Ovary (tissue), 9 donors: ENCODE data around the gene SIX3. TPM values are rescaled to one million over a fixed set of nuclear protein-coding genes. Genes with fewer than 3 reads are reported as not detected.

Source experiments
- DNase-seq, 5 donors: peaks; one replicate each; pipeline ENCODE4 v3.0.0-alpha.2; 2019 to 2020
- H3K27ac ChIP-seq, 2 donors: fragments of 200-600 bp; one replicate each; pipeline versions ENCODE4 v1.5.1 to v1.8.0; 2019 to 2022
- H3K27me3 ChIP-seq: fragments of 200-600 bp; one replicate; pipeline ENCODE4 v1.8.0; 2022
- H3K36me3 ChIP-seq: fragments of 200-600 bp; sonication (generic); one replicate; pipeline ENCODE4 v1.5.1; 2019
- H3K4me1 ChIP-seq: one replicate; pipeline ENCODE4 v1.8.1; 2013; ENCODE audit warnings: mild to moderate bottlenecking, moderate library complexity; ENCODE audit not compliant: insufficient read depth
- H3K4me3 ChIP-seq: fragments of 200-600 bp; sonication (generic); one replicate; pipeline ENCODE4 v1.5.1; 2017
- H3K9me3 ChIP-seq, 2 donors: fragments of 200-600 bp in 1 of 2; sonication (generic) in 1 of 2; one replicate each; pipeline versions ENCODE4 v1.5.1 to v1.8.1; 2013 to 2019; ENCODE audit warnings: mild to moderate bottlenecking in 1 of 2, moderate library complexity in 1 of 2
- CTCF ChIP-seq, 3 donors: fragments of 450-650 bp in 2 of 3; fragments of 200-600 bp in 1 of 3; IDR thresholded peaks; one replicate each; pipeline versions ENCODE4 v1.5.1 to v1.8.0; 2016 to 2022; ENCODE audit warnings: antibody characterized with exemption in 3 of 3, mild to moderate bottlenecking in 1 of 3
- EP300 ChIP-seq: sonication (generic); formaldehyde crosslinking; IDR thresholded peaks from one replicate; pipeline ENCODE4 v1.6.1; 2017; ENCODE audit warnings: antibody characterized with exemption
- POLR2A ChIP-seq: fragments of 450-650 bp; IDR thresholded peaks from one replicate; pipeline ENCODE4 v1.6.1; 2017; ENCODE audit warnings: antibody characterized with exemption, mild to moderate bottlenecking, moderate library complexity
- WGBS, 3 donors: extraction: QIAGEN DNeasy Blood & Tissue Kit in 1 of 3; methylation state at CpG; one replicate each; pipeline versions ENCODE4 v1.1.5 to v1.1.7; 2013 to 2017; 5-methylcytosine and 5-hydroxymethylcytosine counted together
- intact Hi-C, 4 donors: fragments of 100-400 bp; cut with DNase I; formaldehyde crosslinking; loops; one replicate each; pipeline versions ENCODE4 v1.11.0 to v1.15.1; 2022 to 2023
- polyA plus RNA-seq, 2 donors: library from polyadenylated mRNA; stranded (reverse); fragments of 200-250 nt in 1 of 2; fragments of 350-450 nt in 1 of 2; fragmentation: Illumina TruSeq in 1 of 2; extraction: RNeasy Lipid Tissue Mini Kit (QIAGEN cat#74804) in 1 of 2; gene quantifications; one replicate each; pipeline ENCODE4 v1.2.3, GENCODE V29; 2013 to 2014
- total RNA-seq, 7 donors: library from RNA; depleted of rRNA in 2 of 7; stranded (reverse); fragments of >200 nt in 2 of 7; fragmentation: NEBNext Ultra II Directional in 3 of 7; extraction: Animal tissue kit (Norgen Biotek cat#: 25700) in 3 of 7; gene quantifications; one replicate each; pipeline versions ENCODE4 v1.1.0 to v1.2.4, GENCODE V29; 2016 to 2023
- donor health status: DM: no; HTN: no; CAD: no; lungs with moderate emphysema.
- donor health status: DM: no; HTN: no; CAD: no.
- donor health status: Bipolar disorder and iron deficiency.
- donor health status: DM: yes; HTN: yes; CAD: no.
- donor health status: DM: no; HTN: no; CAD: no.
- donor health status: DM: yes; HTN: yes; CAD: no.

SIX3 gene
- total and polyA plus RNA-seq, 9 donors: not detected

GRCh38 chr2:44947028-44947375, 5.5 kb downstream of the SIX3 start:
- Histone ChIP-seq H3K4me3 (no peak overlapping the region), H3K27me3 (no peaks in the 10 kb centered on the region), H3K36me3 (no peaks in the 10 kb centered on the region), H3K4me1 (peaks cover 4% of the 10 kb centered on the region), H3K27ac (no peak overlapping the region), H3K9me3 (no peaks in the 10 kb centered on the region)
- TF ChIP-seq EP300 (no peak), POLR2A (no peak), CTCF (IDR thresholded peaks at IDR 0.05) (no peak)
- intact Hi-C loops: loop anchor here in 1 of 4 donors (10.0 kb wide), 1 partner anchor 902 kb away; no protein-coding TSS in a partner anchor
- 79 to 84% (median 80%) methylated on average over 5 of the region's 5 CpGs for WGBS, 3 donors
- DNase-seq: no peak

DNA sequence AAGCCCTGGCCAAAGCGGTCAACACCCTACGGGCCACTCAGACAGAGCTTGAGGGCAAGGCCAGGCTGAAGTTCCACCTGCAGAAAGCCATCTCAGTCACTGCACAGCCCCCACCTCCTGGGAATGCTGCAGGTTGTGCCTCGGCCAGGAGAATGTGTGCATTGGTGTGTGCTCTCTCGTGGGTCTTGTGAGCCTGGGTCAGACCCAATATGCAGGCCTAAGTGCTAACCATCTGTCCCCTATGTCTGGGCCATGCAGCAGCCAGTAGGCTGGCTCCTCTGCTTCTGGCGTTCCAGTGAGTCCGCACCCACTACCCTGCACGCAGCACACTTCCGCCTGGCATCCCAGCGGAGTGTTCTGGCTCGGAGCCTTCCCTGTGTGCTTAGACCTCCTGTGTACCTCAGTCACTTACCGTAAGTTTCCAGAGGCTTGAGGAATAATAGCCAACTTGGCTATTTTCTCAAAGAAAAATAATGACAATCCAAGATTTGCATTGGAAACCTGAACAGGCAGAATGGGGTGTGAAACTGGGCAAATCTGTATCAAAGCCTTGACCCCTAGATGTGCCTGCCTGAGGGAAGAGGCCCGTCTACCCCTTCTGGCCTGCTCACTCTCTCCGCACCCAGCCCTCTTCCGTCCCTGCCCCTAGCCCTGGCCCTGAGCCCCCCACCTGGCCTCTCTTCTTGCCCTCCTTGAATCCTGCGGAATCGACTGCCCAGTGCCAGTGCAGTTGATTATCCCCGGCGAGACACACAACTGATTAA, 7.2 kb downstream of the SIX3 start:
- intact Hi-C loops: loop anchor here in 1 of 4 donors (10.0 kb wide), 1 partner anchor 904 kb away; no protein-coding TSS in a partner anchor
- H3K36me3 ChIP-seq: no peaks in the 10 kb centered on the region
- no peaks in the 10 kb centered on the region for H3K9me3 ChIP-seq
- no peak overlapping the region for H3K27ac ChIP-seq
- TF ChIP-seq CTCF (IDR thresholded peaks at IDR 0.05): no peak
- no peak for TF ChIP-seq POLR2A
- TF ChIP-seq EP300: no peak
- WGBS, 3 donors: 63 to 70% (median 66%) methylated on average over 18 of the region's 18 CpGs
- no peak for DNase-seq
- no peak overlapping the region for H3K4me3 ChIP-seq
- H3K4me1 ChIP-seq: peaks cover 8% of the 10 kb centered on the region
- no peaks in the 10 kb centered on the region for H3K27me3 ChIP-seq

DNA sequence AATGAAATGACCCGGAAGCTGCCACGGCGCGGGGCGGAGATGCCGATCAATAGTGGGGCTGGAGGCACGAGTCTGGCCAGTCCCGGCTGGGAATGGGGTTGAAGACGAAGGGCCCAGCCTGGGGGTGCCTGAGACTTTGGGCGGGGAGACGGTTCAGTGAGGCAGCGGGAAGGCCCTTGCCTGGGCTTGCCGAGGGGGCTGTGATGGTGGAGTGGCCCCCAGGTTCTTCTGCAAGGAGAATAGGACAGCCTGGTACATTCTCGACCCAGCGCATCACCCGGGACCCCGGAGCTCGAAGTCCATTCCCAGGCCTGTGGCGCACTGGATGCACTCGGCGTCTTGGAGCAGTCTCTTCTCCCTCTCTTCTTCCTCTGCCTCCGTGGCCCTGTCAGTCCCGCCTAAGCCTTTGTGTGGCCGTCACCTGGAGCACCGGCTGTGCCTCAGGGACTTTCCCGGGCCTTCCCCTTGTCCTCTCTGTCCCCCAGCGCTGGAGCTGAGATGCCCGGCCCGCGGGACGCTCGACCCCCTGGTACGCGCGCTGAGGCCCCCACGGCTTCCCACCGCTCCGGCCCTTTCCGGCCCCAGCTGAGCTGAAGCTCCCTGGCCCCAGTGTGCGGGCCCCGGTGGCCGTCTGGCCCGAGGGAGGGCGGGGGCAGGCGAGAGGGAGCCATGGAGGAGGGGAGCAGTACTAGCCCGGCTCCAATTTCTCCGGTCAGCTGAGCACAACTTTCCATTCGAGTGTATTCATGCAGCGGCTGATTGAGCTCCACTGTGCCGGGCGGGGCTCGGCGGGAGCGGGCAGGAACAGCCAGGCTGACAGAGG, 8.0 kb downstream of the SIX3 start:
- TF ChIP-seq POLR2A (no peak), CTCF (IDR thresholded peaks at IDR 0.05) (no peak), EP300 (no peak)
- no peak overlapping the region for H3K27ac ChIP-seq
- DNase-seq: no peak
- no peak overlapping the region for H3K4me3 ChIP-seq
- no peaks in the 10 kb centered on the region for H3K9me3 ChIP-seq
- intact Hi-C loops: loop anchor here in 3 of 4 donors (10.0 kb wide), 3 partner anchors 465 to 905 kb away; no protein-coding TSS in a partner anchor
- peaks cover 7% of the 10 kb centered on the region for H3K4me1 ChIP-seq
- no peaks in the 10 kb centered on the region for H3K27me3 ChIP-seq
- WGBS, 3 donors: 7 to 10% (median 8%) methylated on average over 51 to 54 of the region's 54 CpGs
- H3K36me3 ChIP-seq: no peaks in the 10 kb centered on the region

DNA sequence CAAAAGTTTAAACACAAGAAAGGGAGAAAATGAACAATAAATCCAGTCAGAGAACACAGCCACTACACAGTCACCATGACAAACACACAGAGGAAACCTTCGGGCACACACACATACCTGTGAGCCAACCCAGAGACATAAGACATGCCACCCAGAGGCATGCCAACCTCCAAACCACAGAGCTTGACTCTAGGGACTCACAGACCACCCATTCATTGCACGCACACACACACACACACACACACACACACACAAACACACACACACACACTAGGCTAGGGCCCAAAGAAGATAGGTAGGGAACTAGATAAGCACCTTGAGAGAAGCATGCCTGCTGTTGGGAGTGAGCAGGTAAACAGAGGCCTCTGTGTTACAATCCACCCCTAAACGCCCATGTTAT, 9.1 kb downstream of the SIX3 start:
- 29 to 51% (median 41%) methylated on average over 2 to 3 of the region's 3 CpGs for WGBS, 3 donors
- Histone ChIP-seq H3K9me3 (no peaks in the 10 kb centered on the region), H3K4me1 (peaks cover 10% of the 10 kb centered on the region), H3K27ac (no peak overlapping the region), H3K36me3 (no peaks in the 10 kb centered on the region), H3K27me3 (no peaks in the 10 kb centered on the region), H3K4me3 (no peak overlapping the region)
- intact Hi-C loops: loop anchor here in 3 of 4 donors (10.0 kb wide), 3 partner anchors 466 to 906 kb away; no protein-coding TSS in a partner anchor
- no peak for DNase-seq
- no peak for TF ChIP-seq CTCF (IDR thresholded peaks at IDR 0.05)
- no peak for TF ChIP-seq POLR2A
- TF ChIP-seq EP300: no peak
